Stomach (tissue), 4 donors: ENCODE data around the gene ELP4.

Source experiments
- CTCF ChIP-seq, 7 experiments: fragments of 450-650 bp in 4 of 7; fragments of 200-600 bp in 3 of 7; sonication (generic) in 3 of 7; IDR thresholded peaks; one replicate each; pipeline ENCODE4 v1.5.1; 2016 to 2019; ENCODE audit warnings: antibody characterized with exemption in 7 of 7, control low read depth in 2 of 7, mild to moderate bottlenecking in 1 of 7
- EP300 ChIP-seq: sonication (generic); formaldehyde crosslinking; IDR thresholded peaks from one replicate; pipeline ENCODE4 v1.6.1; 2017; ENCODE audit warnings: antibody characterized with exemption
- POLR2A ChIP-seq, 4 donors: fragments of 450-650 bp; IDR thresholded peaks; one replicate each; pipeline ENCODE4 v1.6.1; 2016; ENCODE audit warnings: antibody characterized with exemption in 4 of 4, control low read depth in 2 of 4, mild to moderate bottlenecking in 1 of 4, moderate library complexity in 1 of 4
- POLR2AphosphoS5 ChIP-seq, 3 donors: sonication (generic); formaldehyde crosslinking; IDR thresholded peaks; one replicate each; pipeline ENCODE4 v1.6.1; 2016; ENCODE audit warnings: antibody characterized with exemption in 3 of 3

DNA sequence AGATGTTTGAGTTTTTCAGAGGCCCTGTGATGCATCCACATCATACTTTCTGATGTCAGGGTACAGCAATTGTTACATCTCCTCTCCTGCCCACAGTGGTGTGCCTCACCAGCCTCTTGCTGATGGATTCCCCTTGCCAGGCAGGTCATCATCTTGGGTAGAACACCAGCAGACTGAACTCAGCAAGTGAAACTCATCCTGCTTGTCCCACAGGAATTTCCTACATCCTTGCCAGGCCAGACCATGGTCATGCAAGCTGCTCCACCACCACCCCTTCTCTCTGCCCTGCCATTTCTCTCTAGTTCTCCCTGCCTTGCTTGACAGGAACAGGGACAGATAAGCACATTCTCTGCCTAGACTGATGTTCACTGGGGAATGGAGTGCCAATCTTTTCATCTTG is 215.6 kb downstream of the ELP4 start:
- TF ChIP-seq CTCF (IDR thresholded peaks at IDR 0.05): no peak
- TF ChIP-seq POLR2AphosphoS5 (IDR thresholded peaks at IDR 0.05): no peak
- no peak for TF ChIP-seq POLR2A (IDR thresholded peaks at IDR 0.05)
- no peak for TF ChIP-seq EP300
